Jurkat, Clone E6-1 (cell line): Measurements from ENCODE around the gene STARD3NL.

Experiments used
- DNase-seq: peaks from one replicate; pipeline ENCODE4 v3.0.0-alpha.2; 2011; ENCODE audit warnings: low read depth, low spot score
- H3K4me3 ChIP-seq: 2 replicates; pipeline ENCODE4 v1.5.1; 2011; ENCODE audit warnings: mild to moderate bottlenecking, low read length, control low read depth, moderate library complexity

Gene STARD3NL

DNA sequence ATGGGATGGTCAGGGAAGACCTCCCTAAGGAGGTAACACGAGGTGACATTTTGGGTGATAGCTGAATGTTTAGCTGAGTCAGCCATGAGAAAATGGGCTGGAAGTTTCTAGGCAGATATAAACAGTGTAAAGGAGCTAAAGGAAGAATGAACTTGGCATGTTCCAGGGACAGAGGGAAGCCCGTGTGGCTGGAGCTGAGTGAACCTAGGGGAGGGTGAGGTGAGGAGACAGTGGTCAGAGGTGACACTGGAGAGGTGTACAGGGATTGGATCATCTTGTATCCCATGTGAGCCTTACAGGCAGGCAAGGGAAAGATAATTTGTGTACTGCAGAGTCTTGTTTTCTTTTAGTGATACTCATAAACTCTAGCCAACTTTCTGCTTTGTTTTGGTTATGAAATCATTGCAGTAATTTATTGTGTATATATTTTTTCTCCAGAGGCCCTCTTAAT lies 1.8 kb downstream of the STARD3NL start:
- DNase-seq = no peak
- H3K4me3 ChIP-seq = no peak overlapping the region

DNA sequence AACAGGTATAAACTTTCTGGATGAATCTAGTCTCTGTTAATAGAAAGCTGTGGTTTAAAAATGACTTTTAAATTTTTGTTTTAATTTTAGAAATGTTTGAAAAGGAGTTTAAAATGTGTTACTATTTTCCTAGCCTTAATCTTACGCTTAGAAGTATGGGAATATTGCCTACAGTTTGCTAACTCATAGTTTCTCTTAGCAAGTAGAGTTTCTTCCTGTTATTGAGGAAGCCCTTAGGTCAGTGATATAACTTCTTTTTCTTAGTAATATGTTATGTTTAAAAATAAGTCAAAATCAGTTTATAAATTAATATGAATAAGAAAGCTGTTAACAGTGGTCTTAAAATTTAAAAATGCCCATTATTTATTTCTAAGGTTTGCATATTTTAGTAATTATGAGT lies 3.1 kb downstream of the STARD3NL start:
- H3K4me3 ChIP-seq = no peak overlapping the region
- DNase-seq = no peak

DNA sequence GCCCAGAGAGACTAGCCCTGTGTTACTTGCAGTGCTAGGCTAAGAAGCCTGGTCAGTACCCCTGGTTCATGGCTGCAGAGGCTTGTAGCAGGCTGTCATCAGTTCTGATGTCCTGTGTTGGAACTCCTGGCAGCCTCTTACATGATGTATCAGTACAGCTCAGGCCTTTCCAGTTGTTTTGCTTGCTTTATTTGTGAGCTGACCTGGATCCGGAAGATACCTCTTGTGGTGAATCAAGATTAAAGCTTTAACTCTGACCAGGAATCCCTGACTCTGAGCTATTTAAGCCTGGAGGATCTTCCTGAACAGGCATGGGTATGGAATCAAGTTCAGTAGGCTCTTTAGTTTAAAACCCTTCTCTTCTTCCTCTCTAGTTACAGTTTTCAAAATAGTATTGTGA lies 4.4 kb downstream of the STARD3NL start:
- H3K4me3 ChIP-seq = no peak overlapping the region
- DNase-seq = no peak

DNA sequence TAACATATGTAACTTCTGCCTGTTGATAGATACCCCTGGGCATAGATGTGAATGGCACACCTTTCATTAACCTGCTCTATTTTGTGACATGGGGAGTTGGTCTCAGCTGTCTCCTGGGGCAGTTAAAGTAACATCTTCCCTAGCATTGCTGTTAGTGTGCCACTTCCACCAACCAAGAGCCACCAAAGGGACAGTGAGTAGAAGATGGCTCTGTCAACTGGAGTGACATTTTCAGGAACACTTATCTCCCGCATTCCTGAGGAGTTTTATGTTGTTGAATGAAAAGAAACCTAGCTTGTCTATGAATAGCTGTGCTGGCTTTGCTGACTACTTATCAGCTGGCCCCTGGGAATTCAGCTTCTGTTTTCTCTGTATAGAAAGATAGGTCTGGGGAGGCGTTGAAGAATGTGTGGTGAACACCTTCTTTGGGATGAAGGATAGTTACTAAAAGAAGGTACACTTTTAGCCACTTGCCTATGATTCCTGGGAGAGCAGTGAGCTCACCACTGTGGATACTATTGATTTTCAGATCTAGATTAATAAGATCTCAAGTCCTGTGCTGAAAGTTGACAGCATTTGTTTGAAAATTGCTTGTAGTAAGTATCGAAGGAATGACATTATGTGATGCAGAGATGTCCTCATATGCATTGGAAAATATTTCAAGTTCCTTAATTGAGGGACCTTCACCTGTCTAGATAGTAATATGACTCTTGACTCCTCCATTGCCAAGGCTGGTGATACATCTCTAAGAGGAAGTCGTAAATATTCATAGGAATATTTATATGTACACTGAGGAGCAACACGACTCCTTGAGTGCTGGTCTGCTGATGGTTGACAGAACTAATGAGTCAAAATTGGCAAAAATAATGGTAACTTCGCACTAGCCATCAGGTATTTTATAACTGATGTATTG lies 7.6 kb downstream of the STARD3NL start:
- DNase-seq = no peak
- no peak overlapping the region for H3K4me3 ChIP-seq

DNA sequence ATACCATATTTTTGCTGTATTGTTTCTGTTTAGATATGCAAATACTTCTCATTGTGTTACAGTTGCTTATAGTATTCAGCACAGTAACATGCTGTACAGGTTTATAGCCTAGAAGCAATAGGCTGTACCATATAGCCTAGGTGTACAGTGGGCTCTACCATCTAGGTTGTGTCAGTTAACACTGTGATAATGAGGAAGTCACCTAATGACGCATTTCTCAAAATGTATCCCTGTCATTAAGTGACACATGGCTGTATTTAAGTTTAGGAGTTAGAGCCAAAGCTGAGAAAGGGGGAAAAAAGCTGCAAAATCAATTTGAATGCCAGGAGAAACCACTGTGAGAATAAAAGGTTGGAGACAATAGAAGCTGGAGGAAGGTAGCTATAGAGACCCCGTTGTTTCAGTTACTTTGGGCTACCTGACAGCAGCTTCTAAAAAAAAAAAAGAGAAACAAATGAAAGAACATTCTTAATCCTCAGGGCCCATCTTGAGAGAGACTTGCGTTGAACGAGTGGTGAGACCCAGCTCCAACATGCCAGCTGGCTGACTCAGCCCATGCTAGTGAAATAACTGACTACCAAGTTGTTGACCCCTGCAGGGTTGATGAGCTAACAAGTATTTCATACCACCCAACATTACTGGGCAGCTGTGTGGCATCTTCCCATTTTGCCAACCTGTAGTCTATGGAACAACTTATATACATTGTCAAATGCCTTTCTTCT lies 8.7 kb downstream of the STARD3NL start:
- DNase-seq = no peak
- H3K4me3 ChIP-seq = no peak overlapping the region

DNA sequence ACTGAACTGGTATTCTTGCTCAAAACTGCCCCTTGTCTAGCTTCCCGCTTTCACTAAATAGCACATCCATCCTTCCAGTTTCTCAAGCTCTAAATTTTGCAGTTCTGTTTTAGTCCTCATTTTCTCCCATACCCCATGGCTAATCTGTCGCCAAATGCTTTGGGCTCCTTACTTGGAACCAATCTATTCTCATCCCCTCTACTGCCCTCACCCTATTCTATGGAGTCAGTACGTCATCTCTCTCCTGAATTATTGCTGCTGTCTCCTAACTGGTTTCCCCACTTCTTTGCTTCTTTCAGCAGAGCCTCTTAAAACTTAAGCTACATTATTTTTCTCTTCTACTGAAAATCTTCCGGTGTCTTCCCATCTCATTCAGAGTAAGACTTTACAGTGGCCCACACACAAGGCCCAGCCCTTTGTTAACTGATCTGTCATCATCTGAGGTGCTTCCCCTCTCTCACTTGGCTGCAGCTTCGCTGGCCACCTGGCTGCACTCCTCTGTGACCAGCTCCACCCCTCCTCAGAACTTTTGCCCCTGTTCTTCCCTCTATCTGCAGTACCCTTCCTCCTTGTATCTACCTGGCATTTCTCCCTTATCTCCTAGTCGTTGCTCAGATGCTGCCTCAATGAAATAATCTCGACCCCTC lies 9.9 kb downstream of the STARD3NL start:
- H3K4me3 ChIP-seq = no peak overlapping the region

DNA sequence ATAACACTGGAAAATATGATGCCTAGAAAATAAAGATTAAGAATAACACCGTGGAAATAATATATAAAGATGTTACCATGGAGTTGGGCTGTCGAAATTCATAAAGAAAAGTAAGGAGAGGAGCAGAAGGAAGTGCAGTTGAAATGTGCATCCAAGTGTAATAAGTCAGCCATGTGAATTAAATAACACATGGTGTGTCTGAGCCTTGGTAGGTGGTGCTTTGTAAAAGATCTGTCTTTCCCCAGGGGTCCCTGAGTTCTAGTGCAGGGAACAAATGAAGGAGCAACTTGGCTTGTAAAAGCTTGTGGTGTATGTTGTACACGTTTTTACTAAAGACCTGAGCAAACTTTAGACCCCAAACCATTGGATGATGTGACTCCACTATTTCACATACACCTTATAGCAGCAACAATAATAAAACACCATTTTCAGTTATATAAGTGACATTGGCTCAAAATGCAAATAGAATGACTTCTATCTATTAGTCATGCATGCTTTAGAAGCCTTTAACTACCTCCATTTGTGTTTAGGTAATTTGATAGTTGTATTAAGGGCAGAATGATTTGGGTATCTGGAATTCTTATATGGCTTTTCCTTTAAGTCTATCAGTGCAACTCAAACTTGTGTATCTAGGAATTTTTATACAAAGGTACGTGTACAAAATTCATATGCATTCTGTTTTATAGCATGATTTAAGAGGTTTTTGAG lies 11.3 kb downstream of the STARD3NL start:
- DNase-seq = no peak
- H3K4me3 ChIP-seq = no peak overlapping the region

More for the DNA sequence above, 9.9 kb downstream of the STARD3NL start:
- DNase-seq = no peak

DNA sequence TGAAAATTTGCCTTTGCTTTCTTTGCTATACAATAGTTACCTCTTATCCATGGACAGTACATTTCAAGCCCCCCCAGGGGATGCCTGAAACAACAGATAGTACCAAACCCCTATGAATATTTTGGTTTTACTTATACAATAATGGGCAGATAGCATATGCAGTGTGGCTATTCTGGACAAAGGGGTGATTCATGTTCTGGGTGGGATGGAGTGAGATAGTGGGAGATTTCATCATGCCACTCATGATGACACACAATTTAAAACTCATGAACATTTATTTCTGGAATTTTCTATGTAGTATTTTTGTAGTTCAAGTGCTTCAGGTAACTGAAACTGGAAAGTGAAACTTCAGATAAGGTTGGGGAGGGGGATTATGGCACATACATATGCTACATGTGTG lies 12.0 kb downstream of the STARD3NL start:
- H3K4me3 ChIP-seq = no peak overlapping the region
- DNase-seq = no peak

DNA sequence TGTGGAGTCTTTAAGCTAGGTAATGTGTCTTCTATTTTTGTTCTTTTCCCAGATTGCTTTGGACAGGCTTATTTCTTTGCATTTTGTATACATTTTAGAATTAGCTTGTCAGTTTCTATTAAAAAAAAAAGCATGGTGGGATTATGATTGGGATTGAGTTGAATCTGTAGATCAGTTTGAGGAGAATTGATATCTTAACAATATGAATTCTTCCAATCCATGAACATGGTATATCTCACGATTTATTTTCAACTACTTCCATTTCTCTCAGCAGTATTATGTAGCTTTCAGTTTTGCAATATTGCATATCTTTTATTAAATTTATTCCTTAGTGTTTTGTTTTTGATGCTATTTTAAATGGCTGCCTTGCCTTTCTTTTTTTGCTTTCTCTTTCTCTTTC lies 13.7 kb downstream of the STARD3NL start:
- H3K4me3 ChIP-seq = no peak overlapping the region
- DNase-seq = no peak

DNA sequence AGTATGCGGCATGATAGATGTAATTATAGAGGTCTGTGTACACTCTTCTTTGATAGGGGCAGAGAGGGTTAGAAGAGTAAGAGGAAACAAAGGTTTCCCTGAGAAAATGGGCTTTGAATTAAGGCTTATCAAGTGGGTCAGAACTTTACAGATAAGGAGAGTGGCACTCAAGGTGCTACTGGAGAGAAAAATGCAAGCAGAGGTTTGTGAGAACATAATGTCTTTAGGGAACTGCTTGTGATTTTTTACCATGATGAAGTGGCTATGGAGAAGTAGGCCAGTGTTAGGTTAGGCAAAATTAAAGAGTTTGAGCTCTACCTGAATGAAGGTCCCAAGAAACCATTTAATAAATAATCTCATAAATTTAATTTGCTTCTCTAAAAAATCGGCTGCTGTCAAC lies 14.3 kb downstream of the STARD3NL start:
- DNase-seq = no peak
- no peak overlapping the region for H3K4me3 ChIP-seq

DNA sequence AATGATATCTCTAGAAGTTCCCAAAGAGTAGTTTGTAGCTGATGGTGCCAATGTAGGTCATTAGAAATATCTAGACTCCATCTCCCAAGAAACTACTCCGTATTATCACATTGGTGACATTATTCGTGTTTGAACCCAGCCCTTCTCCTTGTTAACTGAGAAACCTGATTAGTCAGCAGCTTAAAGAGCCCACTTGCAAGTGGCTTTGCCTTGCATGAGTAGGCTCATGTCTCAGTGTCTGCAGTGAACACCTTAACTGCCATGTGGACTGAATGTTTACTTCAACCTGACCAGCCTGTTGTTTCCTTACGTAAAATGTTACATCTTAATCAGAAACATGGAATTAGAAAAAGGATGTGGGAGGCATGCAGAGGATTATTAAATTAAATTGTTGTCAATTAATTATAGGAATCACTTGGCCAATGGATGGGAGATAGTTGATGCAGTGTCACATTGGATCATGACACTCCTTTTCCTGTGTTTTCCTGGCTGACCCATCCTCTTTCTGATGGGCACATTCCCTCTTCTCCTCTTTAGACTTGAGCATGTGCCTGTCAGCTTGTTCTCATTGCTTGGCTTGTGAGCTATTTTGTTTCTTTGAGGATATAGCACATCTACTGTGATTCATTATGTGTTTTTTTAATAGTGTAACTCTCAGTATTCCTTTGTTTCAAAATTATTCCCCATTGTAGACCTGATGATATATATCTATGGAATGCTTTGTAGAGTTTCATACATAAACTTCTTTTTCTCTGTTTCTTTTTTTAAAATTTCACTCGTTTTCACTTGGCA lies 18.0 kb downstream of the STARD3NL start:
- no peak for DNase-seq

DNA sequence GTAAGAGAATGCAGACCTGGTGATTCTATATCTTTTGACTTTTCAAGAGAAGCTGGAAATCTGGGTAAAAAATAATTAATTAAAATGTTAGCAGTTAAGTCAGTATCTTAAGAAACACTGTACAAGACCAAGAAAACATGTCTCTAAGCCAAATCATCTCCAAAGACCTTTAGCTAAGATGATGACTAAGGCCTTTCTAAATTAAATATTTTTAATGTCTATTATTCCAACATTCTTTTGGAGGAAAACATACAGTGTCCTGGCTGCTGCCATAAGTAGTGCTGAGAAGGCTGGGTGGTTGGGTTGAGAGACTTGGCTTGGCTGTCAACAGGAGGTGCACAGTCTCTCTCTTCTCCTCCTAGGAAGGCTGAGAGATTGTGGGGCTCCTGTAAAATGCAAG lies 20.3 kb downstream of the STARD3NL start:
- no peak overlapping the region for H3K4me3 ChIP-seq
- DNase-seq = no peak

More for the DNA sequence above, 18.0 kb downstream of the STARD3NL start:
- H3K4me3 ChIP-seq = no peak overlapping the region

DNA sequence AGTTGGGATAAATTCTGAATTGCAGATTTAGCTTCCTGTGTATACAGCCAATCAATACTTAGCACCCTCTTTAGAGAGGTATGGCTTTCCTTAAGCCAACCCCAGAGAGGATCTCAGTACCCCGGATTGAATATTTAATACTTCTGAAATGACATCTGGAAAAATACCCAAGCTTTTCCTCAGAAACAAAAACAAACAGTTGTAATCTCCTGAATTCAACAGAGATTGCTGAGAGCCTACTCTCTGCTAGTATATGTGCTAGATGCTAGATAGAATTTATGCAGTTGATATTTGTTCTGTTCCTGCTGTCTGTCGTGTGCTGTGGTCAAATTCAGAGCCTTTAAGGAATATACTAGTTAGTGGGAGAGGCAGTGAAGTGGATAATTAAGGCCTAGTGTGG lies 21.1 kb downstream of the STARD3NL start:
- no peak for DNase-seq
- H3K4me3 ChIP-seq = no peak overlapping the region

DNA sequence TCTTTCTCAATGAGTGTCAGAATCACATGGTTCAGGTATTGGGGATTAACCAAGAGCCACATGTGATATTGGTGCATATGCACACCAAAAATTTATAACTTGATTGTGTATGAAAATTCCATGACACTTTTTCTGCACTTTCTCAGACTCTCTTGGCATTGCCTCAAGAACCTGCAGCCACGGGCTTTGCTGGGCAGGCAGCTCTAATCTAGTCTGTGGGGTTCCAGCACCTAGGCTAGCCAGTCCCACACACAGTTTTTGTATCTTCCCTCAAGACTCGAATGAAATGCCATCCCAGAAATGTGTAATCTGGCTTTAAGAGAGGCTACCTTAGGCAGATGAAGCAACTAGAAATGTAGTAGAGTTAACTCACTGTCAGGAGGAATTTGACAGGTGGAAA lies 21.7 kb downstream of the STARD3NL start:
- H3K4me3 ChIP-seq = no peak overlapping the region
- no peak for DNase-seq

DNA sequence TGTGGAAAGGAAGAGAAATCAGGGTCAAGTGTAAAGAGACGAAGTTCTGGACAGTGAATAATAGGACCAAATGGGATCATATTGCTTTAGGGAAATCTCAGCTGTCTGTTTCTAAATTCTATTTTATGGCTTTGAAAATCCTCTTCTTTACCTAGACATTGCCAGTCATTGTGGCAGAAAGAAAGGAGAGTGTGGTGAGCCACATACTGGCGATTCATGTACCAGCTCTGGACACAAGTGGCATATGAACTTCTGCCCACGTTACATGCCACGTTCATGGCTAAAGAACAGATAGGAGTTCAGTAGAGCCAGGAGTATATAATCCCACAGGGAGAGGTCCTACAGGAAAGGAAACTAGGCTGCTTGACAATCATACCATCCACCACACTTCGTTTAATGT lies 28.0 kb downstream of the STARD3NL start:
- H3K4me3 ChIP-seq = no peak overlapping the region
- DNase-seq = no peak

DNA sequence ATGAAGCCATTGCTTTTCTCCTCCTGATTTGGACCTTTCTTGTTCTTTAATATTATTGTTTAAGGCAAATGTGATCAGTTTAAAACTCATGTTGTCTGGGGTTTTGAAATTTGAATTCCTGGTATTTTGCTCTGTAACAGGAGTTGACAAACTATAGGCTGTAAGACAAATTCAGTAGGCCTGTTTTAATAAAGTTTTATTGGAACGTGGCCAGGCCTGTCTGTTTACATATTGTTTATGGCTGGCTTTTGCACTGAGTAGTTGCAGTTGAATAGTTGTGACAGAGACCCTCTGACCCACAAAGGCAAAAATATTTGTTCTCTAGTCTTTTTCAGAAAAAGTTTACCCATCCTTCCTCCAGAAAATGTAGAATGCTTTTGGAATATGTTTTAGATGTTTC lies 29.8 kb downstream of the STARD3NL start:
- no peak for DNase-seq
- H3K4me3 ChIP-seq = no peak overlapping the region

DNA sequence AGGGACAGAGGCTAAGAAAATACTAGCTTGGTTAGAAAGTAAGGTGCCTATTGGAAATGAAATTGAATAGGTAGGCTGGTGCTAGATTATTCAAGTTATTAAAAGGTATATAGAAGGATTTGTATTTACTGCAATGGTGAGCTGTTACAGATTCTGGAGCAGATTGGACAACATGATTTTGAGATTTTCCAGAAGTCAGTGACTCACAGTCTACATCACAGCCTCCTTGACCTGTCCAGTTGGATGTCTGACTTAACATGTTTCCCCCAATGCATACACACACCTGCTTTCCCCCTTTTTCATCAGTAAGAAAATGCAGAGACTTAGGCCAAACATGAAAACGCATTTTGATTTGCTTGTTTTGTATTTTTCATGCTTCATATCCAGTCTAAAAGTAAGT lies 33.4 kb downstream of the STARD3NL start:
- no peak for DNase-seq
- H3K4me3 ChIP-seq = no peak overlapping the region

DNA sequence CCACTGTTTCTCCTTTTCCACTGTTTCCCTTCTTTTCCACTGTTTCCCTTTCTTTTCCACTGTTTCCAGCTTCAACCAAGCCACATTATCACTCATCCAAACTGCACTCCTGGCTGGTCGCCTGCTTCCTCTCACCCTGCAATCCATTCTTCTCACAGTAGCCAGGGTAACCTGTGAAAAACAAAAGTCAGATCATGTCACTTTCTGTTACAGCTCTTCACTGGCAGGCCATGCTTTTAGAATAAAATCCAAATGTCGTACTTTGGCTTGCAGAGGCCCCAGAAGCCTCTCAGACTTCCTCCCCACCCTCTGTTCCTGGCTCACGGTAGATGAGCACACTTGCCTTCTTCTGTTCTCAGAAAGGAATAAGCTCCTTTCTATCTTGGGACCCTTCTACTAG lies 33.9 kb downstream of the STARD3NL start:
- H3K4me3 ChIP-seq = no peak overlapping the region
- DNase-seq = no peak

DNA sequence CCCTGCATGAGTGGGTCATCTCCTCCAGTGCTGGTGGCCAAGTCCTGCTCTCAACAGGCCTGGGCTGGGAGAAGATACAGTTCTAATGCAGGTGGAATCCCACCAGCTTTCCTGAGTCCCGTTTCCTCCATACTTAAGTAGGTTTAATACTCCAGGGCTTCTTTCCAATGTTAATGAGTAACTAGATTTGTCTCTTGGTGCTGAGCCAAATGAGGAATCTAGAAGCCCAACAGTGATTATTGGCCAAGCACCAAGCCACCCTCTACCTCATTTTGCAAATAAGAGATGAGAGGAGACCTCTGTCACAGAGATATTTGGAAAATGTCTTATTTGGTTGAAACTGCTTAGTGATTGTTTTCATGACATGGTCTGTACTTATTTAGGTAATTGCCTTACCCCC lies 37.1 kb downstream of the STARD3NL start:
- H3K4me3 ChIP-seq = no peak overlapping the region
- DNase-seq = no peak
